Skeletal muscle satellite cell (primary cell): ENCODE measurements around the gene MAPK11.

Experiments used
- H3K27me3 ChIP-seq: 2 replicates; pipeline ENCODE4 v1.7.0; 2013; ENCODE audit warnings: low read length; ENCODE audit not compliant: control insufficient read depth, insufficient read depth
- H3K36me3 ChIP-seq: 2 replicates; pipeline ENCODE4 v1.7.0; 2013; ENCODE audit warnings: mild to moderate bottlenecking, control low read depth, low read length; ENCODE audit not compliant: insufficient read depth
- H3K4me1 ChIP-seq: 2 replicates; pipeline ENCODE4 v1.7.0; 2013; ENCODE audit warnings: low read length; ENCODE audit not compliant: control insufficient read depth, insufficient read depth
- H3K4me2 ChIP-seq: 2 replicates; pipeline ENCODE4 v1.7.0; 2013; ENCODE audit warnings: mild to moderate bottlenecking, low read length
- H3K4me3 ChIP-seq: 2 replicates; pipeline ENCODE4 v1.7.0; 2013; ENCODE audit warnings: low read length
- H3K9ac ChIP-seq: 2 replicates; pipeline ENCODE4 v1.7.0; 2013; ENCODE audit warnings: mild to moderate bottlenecking, low read depth, low read length, moderate library complexity
- H3K9me3 ChIP-seq: replicated peaks from 2 replicates; pipeline ENCODE4 v1.7.0; 2013; ENCODE audit warnings: mild to moderate bottlenecking, control low read depth, low read length

The MAPK11 gene

GRCh38 chr22:50313600-50313999 is 43.4 kb upstream of the MAPK11 start:
- Histone ChIP-seq H3K36me3 (no peaks in the 10 kb centered on the region), H3K27me3 (no peaks in the 10 kb centered on the region), H3K9ac (no peak overlapping the region), H3K4me3 (no peak overlapping the region), H3K9me3 (no peaks in the 10 kb centered on the region), H3K4me2 (no peak overlapping the region), H3K4me1 (peaks cover 10% of the 10 kb centered on the region)

GRCh38 chr22:50313021-50313420 is 42.8 kb upstream of the MAPK11 start:
- Histone ChIP-seq H3K4me3 (no peak overlapping the region), H3K4me1 (peaks cover 15% of the 10 kb centered on the region), H3K27me3 (no peaks in the 10 kb centered on the region)

GRCh38 chr22:50312371-50312770 is 42.2 kb upstream of the MAPK11 start:
- Histone ChIP-seq H3K4me2 (no peak overlapping the region), H3K9me3 (no peaks in the 10 kb centered on the region), H3K9ac (no peak overlapping the region), H3K27me3 (no peaks in the 10 kb centered on the region), H3K4me3 (no peak overlapping the region), H3K36me3 (no peaks in the 10 kb centered on the region), H3K4me1 (peaks cover 19% of the 10 kb centered on the region)

More at GRCh38 chr22:50313021-50313420, 42.8 kb upstream of the MAPK11 start:
- no peak overlapping the region for H3K9ac ChIP-seq
- no peaks in the 10 kb centered on the region for H3K36me3 ChIP-seq
- no peaks in the 10 kb centered on the region for H3K9me3 ChIP-seq
- no peak overlapping the region for H3K4me2 ChIP-seq

GRCh38 chr22:50311606-50312351 is 41.6 kb upstream of the MAPK11 start:
- no peak overlapping the region for H3K4me3 ChIP-seq
- H3K27me3 ChIP-seq: no peaks in the 10 kb centered on the region
- H3K9ac ChIP-seq: no peak overlapping the region
- H3K4me1 ChIP-seq: peaks cover 19% of the 10 kb centered on the region
- H3K36me3 ChIP-seq: peaks cover 3% of the 10 kb centered on the region
- H3K9me3 ChIP-seq: no peaks in the 10 kb centered on the region
- no peak overlapping the region for H3K4me2 ChIP-seq

- Histone ChIP-seq H3K9me3 (no peaks in the 10 kb centered on the region), H3K27me3 (no peaks in the 10 kb centered on the region), H3K4me1 (peaks cover 19% of the 10 kb centered on the region), H3K4me3 (no peak overlapping the region), H3K4me2 (no peak overlapping the region), H3K36me3 (peaks cover 5% of the 10 kb centered on the region), H3K9ac (no peak overlapping the region)
Observed at GRCh38 chr22:50310949-50311444, 40.8 kb upstream of the MAPK11 start.

GRCh38 chr22:50310031-50310722 is 40.0 kb upstream of the MAPK11 start:
- Histone ChIP-seq H3K36me3 (peaks cover 5% of the 10 kb centered on the region), H3K4me2 (no peak overlapping the region), H3K9me3 (no peaks in the 10 kb centered on the region), H3K27me3 (no peaks in the 10 kb centered on the region), H3K4me3 (no peak overlapping the region), H3K4me1 (peaks cover 23% of the 10 kb centered on the region), H3K9ac (no peak overlapping the region)

- H3K4me3 ChIP-seq: no peak overlapping the region
- peak overlapping the region; percentile 52 for H3K9ac ChIP-seq
- H3K36me3 ChIP-seq: peaks cover 5% of the 10 kb centered on the region
- H3K27me3 ChIP-seq: no peaks in the 10 kb centered on the region
- peaks cover 29% of the 10 kb centered on the region for H3K4me1 ChIP-seq
- H3K9me3 ChIP-seq: no peaks in the 10 kb centered on the region
- no peak overlapping the region for H3K4me2 ChIP-seq
Observed at GRCh38 chr22:50309601-50309991, 39.4 kb upstream of the MAPK11 start.

GRCh38 chr22:50308986-50309600 is 38.9 kb upstream of the MAPK11 start:
- Histone ChIP-seq H3K9me3 (no peaks in the 10 kb centered on the region), H3K27me3 (no peaks in the 10 kb centered on the region), H3K4me2 (peak overlapping the region; percentile 69), H3K9ac (peak overlapping the region; percentile 52), H3K36me3 (peaks cover 5% of the 10 kb centered on the region), H3K4me3 (no peak overlapping the region), H3K4me1 (peaks cover 34% of the 10 kb centered on the region)

- peak overlapping the region; percentile 29 for H3K4me3 ChIP-seq
- peaks cover 5% of the 10 kb centered on the region for H3K36me3 ChIP-seq
- no peaks in the 10 kb centered on the region for H3K9me3 ChIP-seq
- peak overlapping the region; percentile 69 for H3K4me2 ChIP-seq
- peaks cover 40% of the 10 kb centered on the region for H3K4me1 ChIP-seq
- H3K27me3 ChIP-seq: no peaks in the 10 kb centered on the region
- H3K9ac ChIP-seq: peak overlapping the region; percentile 52
Observed at GRCh38 chr22:50308597-50308935, 38.4 kb upstream of the MAPK11 start.

- Histone ChIP-seq H3K4me1 (peaks cover 45% of the 10 kb centered on the region), H3K27me3 (no peaks in the 10 kb centered on the region), H3K9me3 (no peaks in the 10 kb centered on the region), H3K4me3 (peak overlapping the region; percentile 29), H3K4me2 (peak overlapping the region; percentile 69), H3K9ac (peak overlapping the region; percentile 52), H3K36me3 (peaks cover 5% of the 10 kb centered on the region)
Observed at GRCh38 chr22:50307890-50308596, 37.9 kb upstream of the MAPK11 start.
